ENCODE measurements around the gene INSYN2B. TPM values are rescaled to one million over a fixed set of nuclear protein-coding genes. Genes with fewer than 3 reads are reported as not detected.

Gene INSYN2B
- total and polyA plus RNA-seq, 2 experiments from 2014 or later = not detected

DNA sequence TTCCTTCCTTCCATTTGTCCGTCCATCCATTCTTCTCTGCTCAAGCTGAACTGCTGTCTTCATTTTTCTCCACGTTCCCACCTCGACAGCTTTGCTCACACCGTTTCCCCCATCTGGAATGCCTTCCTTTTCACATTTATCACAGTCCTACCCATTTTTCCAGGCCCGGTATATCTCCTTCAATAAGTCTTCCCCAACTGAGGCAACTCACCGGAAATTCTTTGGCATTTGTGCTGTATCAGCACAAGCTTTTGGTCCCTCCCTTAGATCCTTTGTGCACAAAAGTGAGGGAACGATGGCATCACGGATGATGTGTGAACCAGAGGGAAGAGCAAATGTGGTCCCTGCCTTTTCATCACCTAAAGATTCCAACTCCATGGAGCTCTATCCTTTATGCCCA, 45.6 kb upstream of the INSYN2B start:
- no peaks in the 10 kb centered on the region for H3K36me3 ChIP-seq (ENCODE audit: insufficient read depth)

More for the DNA sequence above, 45.6 kb upstream of the INSYN2B start:
- H2AFZ ChIP-seq = no peak overlapping the region
- no peak overlapping the region for H3K4me3 Mint-ChIP-seq
- no peaks in the 10 kb centered on the region for H4K20me1 ChIP-seq (replicated peaks; ENCODE audit: insufficient read depth)
- H3F3A ChIP-seq (replicated peaks; ENCODE audit: low read depth) = no peaks in the 10 kb centered on the region
- no peaks in the 10 kb centered on the region for H3K36me3 Mint-ChIP-seq (ENCODE audit: low read depth)
- H3K27me3 Mint-ChIP-seq (ENCODE audit: insufficient read depth, low read depth, poor library complexity) = no peaks in the 10 kb centered on the region
- no peak overlapping the region for H3K27ac ChIP-seq (ENCODE audit: low read depth)
- H3K27ac Mint-ChIP-seq = no peak overlapping the region
- no peaks in the 10 kb centered on the region for H3K79me2 ChIP-seq (replicated peaks; ENCODE audit: insufficient read depth)
- no peak overlapping the region for H3K4me3 ChIP-seq
- DNase-seq (ENCODE audit: low spot score) (no peak), ATAC-seq (no peak)
- no peaks in the 10 kb centered on the region; the same call in 2 of the 3 replicates for H3K4me1 Mint-ChIP-seq
- H3K27me3 ChIP-seq (ENCODE audit: insufficient read depth) = no peaks in the 10 kb centered on the region
- no peaks in the 10 kb centered on the region for H3K9me2 ChIP-seq (ENCODE audit: insufficient read depth)
- H3K9me3 Mint-ChIP-seq = no peaks in the 10 kb centered on the region
- no peaks in the 10 kb centered on the region for H3K4me1 ChIP-seq (ENCODE audit: insufficient read depth)
- TF ChIP-seq ETS1 (IDR thresholded peaks at IDR 0.05) = no peak
- no peak for TF ChIP-seq EZH2phosphoT487 (IDR thresholded peaks at IDR 0.05; ENCODE audit: unreplicated experiment)
- no peak for TF ChIP-seq JUNB (IDR thresholded peaks at IDR 0.05; ENCODE audit: unreplicated experiment)
- TF ChIP-seq REST (IDR thresholded peaks at IDR 0.05; ENCODE audit: unreplicated experiment) = no peak
- TF ChIP-seq CREB1 (CRISPR knock-in tag; IDR thresholded peaks at IDR 0.05; ENCODE audit: low read depth) = no peak
- no peak for TF ChIP-seq STAT1 (IDR thresholded peaks at IDR 0.05; ENCODE audit: unreplicated experiment)
- TF ChIP-seq NANOG (IDR thresholded peaks at IDR 0.05; ENCODE audit: borderline replicate concordance) = no peak
- TF ChIP-seq ZNF114 (CRISPR knock-in tag; IDR thresholded peaks at IDR 0.05) = no peak
- no peak for TF ChIP-seq POLR2AphosphoS5 (IDR thresholded peaks at IDR 0.05; ENCODE audit: low read depth)
- TF ChIP-seq ZNF331 (CRISPR knock-in tag; IDR thresholded peaks at IDR 0.05; ENCODE audit: low read depth) = no peak
- no peak for TF ChIP-seq EZH2 (IDR thresholded peaks at IDR 0.05; ENCODE audit: low read depth, unreplicated experiment)
- TF ChIP-seq CTCF (conservative IDR thresholded peaks at IDR 0.05; ENCODE audit: low read depth in 2 of 2) = no peak
- TF ChIP-seq, protein P1, sequence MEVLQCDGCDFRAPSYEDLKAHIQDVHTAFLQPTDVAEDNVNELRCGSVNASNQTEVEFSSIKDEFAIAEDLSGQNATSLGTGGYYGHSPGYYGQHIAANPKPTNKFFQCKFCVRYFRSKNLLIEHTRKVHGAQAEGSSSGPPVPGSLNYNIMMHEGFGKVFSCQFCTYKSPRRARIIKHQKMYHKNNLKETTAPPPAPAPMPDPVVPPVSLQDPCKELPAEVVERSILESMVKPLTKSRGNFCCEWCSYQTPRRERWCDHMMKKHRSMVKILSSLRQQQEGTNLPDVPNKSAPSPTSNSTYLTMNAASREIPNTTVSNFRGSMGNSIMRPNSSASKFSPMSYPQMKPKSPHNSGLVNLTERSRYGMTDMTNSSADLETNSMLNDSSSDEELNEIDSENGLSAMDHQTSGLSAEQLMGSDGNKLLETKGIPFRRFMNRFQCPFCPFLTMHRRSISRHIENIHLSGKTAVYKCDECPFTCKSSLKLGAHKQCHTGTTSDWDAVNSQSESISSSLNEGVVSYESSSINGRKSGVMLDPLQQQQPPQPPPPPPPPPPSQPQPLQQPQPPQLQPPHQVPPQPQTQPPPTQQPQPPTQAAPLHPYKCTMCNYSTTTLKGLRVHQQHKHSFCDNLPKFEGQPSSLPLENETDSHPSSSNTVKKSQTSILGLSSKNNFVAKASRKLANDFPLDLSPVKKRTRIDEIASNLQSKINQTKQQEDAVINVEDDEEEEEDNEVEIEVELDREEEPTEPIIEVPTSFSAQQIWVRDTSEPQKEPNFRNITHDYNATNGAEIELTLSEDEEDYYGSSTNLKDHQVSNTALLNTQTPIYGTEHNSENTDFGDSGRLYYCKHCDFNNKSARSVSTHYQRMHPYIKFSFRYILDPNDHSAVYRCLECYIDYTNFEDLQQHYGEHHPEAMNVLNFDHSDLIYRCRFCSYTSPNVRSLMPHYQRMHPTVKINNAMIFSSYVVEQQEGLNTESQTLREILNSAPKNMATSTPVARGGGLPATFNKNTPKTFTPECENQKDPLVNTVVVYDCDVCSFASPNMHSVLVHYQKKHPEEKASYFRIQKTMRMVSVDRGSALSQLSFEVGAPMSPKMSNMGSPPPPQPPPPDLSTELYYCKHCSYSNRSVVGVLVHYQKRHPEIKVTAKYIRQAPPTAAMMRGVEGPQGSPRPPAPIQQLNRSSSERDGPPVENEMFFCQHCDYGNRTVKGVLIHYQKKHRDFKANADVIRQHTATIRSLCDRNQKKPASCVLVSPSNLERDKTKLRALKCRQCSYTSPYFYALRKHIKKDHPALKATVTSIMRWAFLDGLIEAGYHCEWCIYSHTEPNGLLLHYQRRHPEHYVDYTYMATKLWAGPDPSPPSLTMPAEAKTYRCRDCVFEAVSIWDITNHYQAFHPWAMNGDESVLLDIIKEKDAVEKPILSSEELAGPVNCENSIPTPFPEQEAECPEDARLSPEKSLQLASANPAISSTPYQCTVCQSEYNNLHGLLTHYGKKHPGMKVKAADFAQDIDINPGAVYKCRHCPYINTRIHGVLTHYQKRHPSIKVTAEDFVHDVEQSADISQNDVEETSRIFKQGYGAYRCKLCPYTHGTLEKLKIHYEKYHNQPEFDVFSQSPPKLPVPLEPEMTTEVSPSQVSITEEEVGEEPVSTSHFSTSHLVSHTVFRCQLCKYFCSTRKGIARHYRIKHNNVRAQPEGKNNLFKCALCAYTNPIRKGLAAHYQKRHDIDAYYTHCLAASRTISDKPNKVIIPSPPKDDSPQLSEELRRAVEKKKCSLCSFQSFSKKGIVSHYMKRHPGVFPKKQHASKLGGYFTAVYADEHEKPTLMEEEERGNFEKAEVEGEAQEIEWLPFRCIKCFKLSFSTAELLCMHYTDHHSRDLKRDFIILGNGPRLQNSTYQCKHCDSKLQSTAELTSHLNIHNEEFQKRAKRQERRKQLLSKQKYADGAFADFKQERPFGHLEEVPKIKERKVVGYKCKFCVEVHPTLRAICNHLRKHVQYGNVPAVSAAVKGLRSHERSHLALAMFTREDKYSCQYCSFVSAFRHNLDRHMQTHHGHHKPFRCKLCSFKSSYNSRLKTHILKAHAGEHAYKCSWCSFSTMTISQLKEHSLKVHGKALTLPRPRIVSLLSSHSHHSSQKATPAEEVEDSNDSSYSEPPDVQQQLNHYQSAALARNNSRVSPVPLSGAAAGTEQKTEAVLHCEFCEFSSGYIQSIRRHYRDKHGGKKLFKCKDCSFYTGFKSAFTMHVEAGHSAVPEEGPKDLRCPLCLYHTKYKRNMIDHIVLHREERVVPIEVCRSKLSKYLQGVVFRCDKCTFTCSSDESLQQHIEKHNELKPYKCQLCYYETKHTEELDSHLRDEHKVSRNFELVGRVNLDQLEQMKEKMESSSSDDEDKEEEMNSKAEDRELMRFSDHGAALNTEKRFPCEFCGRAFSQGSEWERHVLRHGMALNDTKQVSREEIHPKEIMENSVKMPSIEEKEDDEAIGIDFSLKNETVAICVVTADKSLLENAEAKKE (CRISPR knock-in tag; IDR thresholded peaks at IDR 0.05) = no peak
- H3K4me2 ChIP-seq = no peak overlapping the region
